OCI-LY1 (cell line): ENCODE measurements around the gene CARD16.

Experiments used
- CTCF ChIP-seq: fragments of 200-600 bp; sonication (generic), shearing (Covaris generic); IDR thresholded peaks from 2 replicates; pipeline ENCODE4 v1.5.1; 2017; ENCODE audit warnings: mild to moderate bottlenecking, antibody characterized with exemption, low read length, moderate library complexity, mixed read lengths
- EZH2 ChIP-seq: fragments of 200-600 bp; sonication (generic), shearing (Covaris generic); IDR thresholded peaks from 2 replicates; pipeline ENCODE4 v1.8.0; 2017; ENCODE audit warnings: borderline replicate concordance, mixed run types, mild to moderate bottlenecking, antibody characterized with exemption, low read length, moderate library complexity, mixed read lengths

GRCh38 chr11:104997288-104997687, 47.8 kb downstream of the CARD16 start:
- TF ChIP-seq EZH2 (no peak), CTCF (no peak)
